ENCODE results near the gene RASD2. TPM values are rescaled to one million over a fixed set of nuclear protein-coding genes. Genes with fewer than 3 reads are reported as not detected.
"Not testable (repeated sequence)": the region's sequence is repeated elsewhere in the genome, so short reads cannot be mapped to it uniquely, and the experiment has no call there.

The RASD2 gene
- polyA plus RNA-seq, 1 experiment: 1.2 TPM

- DNase-seq (ENCODE audit: low read depth): no peak
- Histone ChIP-seq H3K27me3 (ENCODE audit: control insufficient read depth, insufficient read depth, low read length) (peaks cover 3% of the 10 kb centered on the region), H3K4me3 (ENCODE audit: low read depth, low read length) (no peak overlapping the region), H3K36me3 (ENCODE audit: control insufficient read depth, insufficient read depth, low read length) (no peaks in the 10 kb centered on the region)
- TF ChIP-seq CTCF (IDR thresholded peaks at IDR 0.05; ENCODE audit: insufficient read depth, low read depth, low read length): no peak
- ChIA-PET CTCF (no interaction called here), POLR2A (no interaction called here)
These were observed 31.2 kb upstream of the RASD2 start for GRCh38 chr22:35509451-35509850.

GRCh38 chr22:35509960-35510359 lies 30.7 kb upstream of the RASD2 start:
- CTCF ChIA-PET: interaction anchor here (0.6 kb wide), 1 partner anchor 689 kb away, joined by 3 read pairs; no protein-coding TSS in a partner anchor
- POLR2A ChIA-PET: no interaction called here

GRCh38 chr22:35510481-35510934 lies 30.1 kb upstream of the RASD2 start:
- ChIA-PET CTCF (interaction anchor here (0.6 kb wide), 1 partner anchor 688 kb away, joined by 3 read pairs; no protein-coding TSS in a partner anchor), POLR2A (no interaction called here)
- no peak for DNase-seq (ENCODE audit: low read depth)
- TF ChIP-seq CTCF (IDR thresholded peaks at IDR 0.05; ENCODE audit: insufficient read depth, low read depth, low read length): no peak
- Histone ChIP-seq H3K27me3 (ENCODE audit: control insufficient read depth, insufficient read depth, low read length) (peaks cover 3% of the 10 kb centered on the region), H3K4me3 (ENCODE audit: low read depth, low read length) (no peak overlapping the region), H3K36me3 (ENCODE audit: control insufficient read depth, insufficient read depth, low read length) (no peaks in the 10 kb centered on the region)

More at GRCh38 chr22:35509960-35510359, 30.7 kb upstream of the RASD2 start:
- Histone ChIP-seq H3K4me3 (ENCODE audit: low read depth, low read length) (no peak overlapping the region), H3K36me3 (ENCODE audit: control insufficient read depth, insufficient read depth, low read length) (no peaks in the 10 kb centered on the region), H3K27me3 (ENCODE audit: control insufficient read depth, insufficient read depth, low read length) (peaks cover 3% of the 10 kb centered on the region)
- TF ChIP-seq CTCF (IDR thresholded peaks at IDR 0.05; ENCODE audit: insufficient read depth, low read depth, low read length): no peak
- no peak for DNase-seq (ENCODE audit: low read depth)

- Histone ChIP-seq H3K27me3 (ENCODE audit: control insufficient read depth, insufficient read depth, low read length) (peaks cover 5% of the 10 kb centered on the region), H3K36me3 (ENCODE audit: control insufficient read depth, insufficient read depth, low read length) (no peaks in the 10 kb centered on the region), H3K4me3 (ENCODE audit: low read depth, low read length) (no peak overlapping the region)
- no peak for TF ChIP-seq CTCF (IDR thresholded peaks at IDR 0.05; ENCODE audit: insufficient read depth, low read depth, low read length)
- ChIA-PET POLR2A (no interaction called here), CTCF (no interaction called here)
- DNase-seq (ENCODE audit: low read depth): no peak
These were observed 29.7 kb upstream of the RASD2 start for GRCh38 chr22:35510951-35511350.

DNA sequence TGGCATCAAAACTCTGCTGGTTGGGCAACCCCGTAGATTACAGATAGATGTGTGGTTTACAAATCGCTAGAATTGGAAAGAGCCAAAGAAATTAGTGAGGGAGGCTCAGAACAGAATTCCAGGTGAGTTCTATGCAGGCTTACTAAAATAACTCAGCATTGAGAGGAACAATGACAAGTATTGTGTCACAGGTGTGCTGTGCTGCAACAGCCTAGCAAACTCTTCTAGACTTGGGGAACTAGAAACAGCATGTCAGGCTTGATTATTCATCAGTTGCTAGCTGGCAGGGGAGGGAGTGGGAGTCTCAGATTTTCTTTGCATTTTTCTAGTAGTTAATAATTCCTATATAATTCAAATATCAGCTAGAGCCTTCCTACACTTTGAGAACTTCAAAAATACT lies 26.3 kb upstream of the RASD2 start:
- ChIA-PET CTCF (no interaction called here), POLR2A (no interaction called here)
- Histone ChIP-seq H3K36me3 (ENCODE audit: control insufficient read depth, insufficient read depth, low read length) (no peaks in the 10 kb centered on the region), H3K27me3 (ENCODE audit: control insufficient read depth, insufficient read depth, low read length) (peaks cover 10% of the 10 kb centered on the region), H3K4me3 (ENCODE audit: low read depth, low read length) (no peak overlapping the region)
- no peak for DNase-seq (ENCODE audit: low read depth)
- TF ChIP-seq CTCF (IDR thresholded peaks at IDR 0.05; ENCODE audit: insufficient read depth, low read depth, low read length): no peak

DNA sequence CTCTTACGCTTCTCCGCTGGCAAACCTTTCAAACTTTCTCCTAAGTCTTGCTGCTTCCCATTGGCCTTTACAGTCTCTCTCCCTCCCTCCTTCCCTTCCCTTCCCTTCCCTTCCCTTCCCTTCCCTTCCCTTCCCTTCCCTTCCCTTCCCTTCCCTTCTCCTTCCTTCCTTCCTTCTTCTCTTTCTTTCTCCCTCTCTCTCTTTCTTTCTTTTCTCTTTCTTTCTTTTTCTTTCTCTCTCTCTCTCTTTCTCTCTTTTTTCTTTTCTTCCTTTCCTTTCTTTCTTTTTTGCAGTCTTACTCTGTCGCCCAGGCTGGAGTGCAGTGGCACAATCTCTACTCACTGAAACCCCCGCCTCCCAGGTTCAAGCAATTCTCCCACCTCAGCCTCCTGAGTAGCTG lies 24.7 kb upstream of the RASD2 start:
- H3K4me3 ChIP-seq (ENCODE audit: low read depth, low read length); DNase-seq (ENCODE audit: low read depth); H3K36me3 ChIP-seq (ENCODE audit: control insufficient read depth, insufficient read depth, low read length); POLR2A ChIA-PET: not testable (repeated sequence)
- peaks cover 10% of the 10 kb centered on the region for H3K27me3 ChIP-seq (ENCODE audit: control insufficient read depth, insufficient read depth, low read length)
- CTCF ChIA-PET: interaction anchor here (1.0 kb wide), 1 partner anchor 9 kb away, joined by 6 read pairs; no protein-coding TSS in a partner anchor

Measured in BJ (cell line).